ENCODE results near the gene OPTN. TPM values are rescaled to one million over a fixed set of nuclear protein-coding genes. Genes with fewer than 3 reads are reported as not detected.

OPTN gene
- polyA plus RNA-seq, 3 donors = 1.4 to 3.7 (median 2.6) TPM

DNA sequence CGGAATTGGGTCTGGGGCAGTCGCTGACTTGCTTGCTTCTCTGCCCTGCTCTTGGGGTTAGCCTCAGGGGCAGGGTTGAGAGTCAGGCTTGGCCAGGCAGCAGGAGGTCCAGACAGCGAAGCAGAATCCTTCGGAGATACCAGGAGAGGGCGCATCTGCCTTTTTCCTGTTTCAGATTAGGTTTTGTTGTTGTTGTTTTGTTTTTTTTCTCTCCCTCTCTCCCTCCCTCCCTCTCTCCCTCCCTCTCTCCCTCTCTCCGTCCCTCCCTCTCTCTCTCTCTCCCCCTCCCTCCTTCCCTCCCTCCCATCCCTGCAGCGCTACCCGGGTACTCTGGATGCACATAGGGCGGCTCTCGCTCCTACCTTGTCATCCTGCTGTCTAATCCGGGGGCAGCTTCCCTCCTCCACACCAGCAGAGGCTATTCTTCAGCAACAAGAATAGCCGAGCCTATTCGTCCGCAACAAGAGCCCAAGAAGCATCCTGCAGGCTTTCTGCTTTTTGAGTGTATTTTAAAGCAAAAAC, 758 bp upstream of the OPTN start:
- Histone ChIP-seq H3K4me3 (replicated peaks in 1 of 3; ENCODE audit: low read depth in 2 of 3, low read length in 3 of 3) (peak overlapping the region; percentile 41 to 82 (median 77)), H3K36me3 (replicated peaks in 1 of 2; ENCODE audit: control insufficient read depth in 1 of 2, insufficient read depth in 2 of 2, low read length in 2 of 2) (no peaks in the 10 kb centered on the region), H2AFZ (ENCODE audit: insufficient read depth, low read depth, low read length, poor library complexity, severe bottlenecking) (peak overlapping the region; percentile 69), H3K4me2 (replicated peaks; ENCODE audit: extremely low read depth, low read length, poor library complexity, severe bottlenecking) (peak overlapping the region; percentile 75), H3K9ac (ENCODE audit: insufficient read depth, low read length, poor library complexity, severe bottlenecking) (peak overlapping the region; percentile 20), H3K4me1 (ENCODE audit: control insufficient read depth in 1 of 2, insufficient read depth in 2 of 2, low read length in 2 of 2) (peaks cover 11 to 18% of the 10 kb centered on the region in 2 donors), H3K27ac (ENCODE audit: low read depth in 1 of 2, low read length in 2 of 2) (no peak overlapping the region), H3K27me3 (ENCODE audit: control insufficient read depth in 2 of 2, insufficient read depth in 2 of 2, low read length in 2 of 2) (peaks cover 12 to 16% of the 10 kb centered on the region in 2 donors), H4K20me1 (ENCODE audit: insufficient read depth, low read length) (no peaks in the 10 kb centered on the region), H3K79me2 (ENCODE audit: insufficient read depth, low read length) (no peaks in the 10 kb centered on the region), H3K9me3 (replicated peaks in 1 of 2; ENCODE audit: control insufficient read depth in 1 of 2, insufficient read depth in 1 of 2, low read length in 2 of 2) (no peaks in the 10 kb centered on the region)
- Mint-ChIP-seq H3K4me3 (peak overlapping the region; percentile 88 to 94), H3K36me3 (peaks cover 0 to 3% of the 10 kb centered on the region in 2 donors), H3K27ac (peak overlapping the region in 3 of 7 donors; percentile 13 to 50 (median 35)), H3K4me1 (peaks cover 20% of the 10 kb centered on the region), H3K27me3 (ENCODE audit: low read depth in 3 of 3) (peaks cover 16 to 37% (median 21%) of the 10 kb centered on the region in 3 donors), H3K9me3 (peaks cover 0 to 3% (median 0%) of the 10 kb centered on the region in 7 donors)
- intact Hi-C loops (cut with micrococcal nuclease) = no loop called here
- WGBS (ENCODE audit: insufficient coverage) = 4% methylated on average over 7 of the region's 14 CpGs
- peak; percentile 6 to 34 (median 13) for DNase-seq
- TF ChIP-seq, protein P1, sequence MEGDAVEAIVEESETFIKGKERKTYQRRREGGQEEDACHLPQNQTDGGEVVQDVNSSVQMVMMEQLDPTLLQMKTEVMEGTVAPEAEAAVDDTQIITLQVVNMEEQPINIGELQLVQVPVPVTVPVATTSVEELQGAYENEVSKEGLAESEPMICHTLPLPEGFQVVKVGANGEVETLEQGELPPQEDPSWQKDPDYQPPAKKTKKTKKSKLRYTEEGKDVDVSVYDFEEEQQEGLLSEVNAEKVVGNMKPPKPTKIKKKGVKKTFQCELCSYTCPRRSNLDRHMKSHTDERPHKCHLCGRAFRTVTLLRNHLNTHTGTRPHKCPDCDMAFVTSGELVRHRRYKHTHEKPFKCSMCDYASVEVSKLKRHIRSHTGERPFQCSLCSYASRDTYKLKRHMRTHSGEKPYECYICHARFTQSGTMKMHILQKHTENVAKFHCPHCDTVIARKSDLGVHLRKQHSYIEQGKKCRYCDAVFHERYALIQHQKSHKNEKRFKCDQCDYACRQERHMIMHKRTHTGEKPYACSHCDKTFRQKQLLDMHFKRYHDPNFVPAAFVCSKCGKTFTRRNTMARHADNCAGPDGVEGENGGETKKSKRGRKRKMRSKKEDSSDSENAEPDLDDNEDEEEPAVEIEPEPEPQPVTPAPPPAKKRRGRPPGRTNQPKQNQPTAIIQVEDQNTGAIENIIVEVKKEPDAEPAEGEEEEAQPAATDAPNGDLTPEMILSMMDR (IDR thresholded peaks at IDR 0.05) = peak; percentile 3

DNA sequence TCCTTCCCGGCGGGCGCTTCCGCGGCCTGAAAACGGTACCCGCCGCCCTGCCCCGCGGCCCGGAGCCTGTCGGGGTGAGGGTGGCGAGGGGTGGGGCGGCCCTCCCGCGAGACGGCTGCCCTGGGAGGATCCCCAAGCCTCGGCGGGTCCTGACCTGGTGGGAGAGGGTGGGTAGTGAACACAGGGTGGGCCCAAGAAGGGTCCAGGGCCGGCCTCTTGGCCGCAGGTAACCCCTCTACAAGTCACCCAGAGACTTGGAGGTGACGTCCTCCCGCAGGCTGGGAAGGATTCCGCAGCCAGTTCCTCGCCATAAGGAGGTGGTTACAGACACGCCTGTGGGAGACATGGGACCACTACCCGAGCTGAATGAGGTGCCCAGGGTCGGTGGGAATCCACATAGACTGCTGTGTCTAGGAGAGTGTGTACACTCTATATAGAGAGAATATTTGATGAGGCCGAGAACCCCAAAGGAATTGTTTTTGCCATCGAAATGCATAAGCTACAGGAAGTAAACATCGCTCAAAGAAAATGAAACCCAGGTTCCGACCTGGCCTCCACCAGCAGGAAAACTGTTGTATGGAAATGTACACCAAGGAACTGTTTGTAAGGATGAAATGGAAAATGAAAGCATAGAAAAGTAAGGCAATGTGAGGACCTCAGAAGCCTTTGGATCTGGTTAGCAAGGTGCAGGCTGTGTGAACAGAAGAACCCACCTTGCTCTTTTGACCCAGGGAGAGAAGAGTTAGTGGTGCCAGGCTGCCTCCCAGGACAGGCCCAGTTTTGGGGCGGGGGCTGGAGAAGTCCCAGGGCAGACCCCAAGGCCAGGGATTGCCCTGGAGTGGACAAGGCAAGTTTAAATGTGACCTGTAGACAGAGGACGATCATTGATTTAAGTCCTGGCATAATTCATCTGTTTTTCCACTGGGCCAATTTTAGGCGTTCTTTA, 659 bp downstream of the OPTN start:
- H3K27ac Mint-ChIP-seq = peak overlapping the region in 3 of 7 donors; percentile 12 to 38 (median 27)

More for the DNA sequence above, 659 bp downstream of the OPTN start:
- no peaks in the 10 kb centered on the region for H4K20me1 ChIP-seq (ENCODE audit: insufficient read depth, low read length)
- intact Hi-C loops (cut with micrococcal nuclease) = no loop called here
- peak overlapping the region; percentile 75 for H3K4me2 ChIP-seq (replicated peaks; ENCODE audit: extremely low read depth, low read length, poor library complexity, severe bottlenecking)
- peak overlapping the region in 1 of 2 donors; percentile 26 for H3K27ac ChIP-seq (ENCODE audit: low read depth in 1 of 2, low read length in 2 of 2)
- H3K4me1 ChIP-seq (ENCODE audit: control insufficient read depth in 1 of 2, insufficient read depth in 2 of 2, low read length in 2 of 2) = peaks cover 11 to 18% of the 10 kb centered on the region in 2 donors
- 2% methylated on average over 19 of the region's 35 CpGs for WGBS (ENCODE audit: insufficient coverage)
- H3K9ac ChIP-seq (ENCODE audit: insufficient read depth, low read length, poor library complexity, severe bottlenecking) = peak overlapping the region; percentile 67
- peaks cover 0 to 2% (median 0%) of the 10 kb centered on the region in 7 donors for H3K9me3 Mint-ChIP-seq
- H3K4me3 ChIP-seq (replicated peaks in 1 of 3; ENCODE audit: low read depth in 2 of 3, low read length in 3 of 3) = peak overlapping the region; percentile 46 to 82 (median 77)
- H3K4me1 Mint-ChIP-seq = peaks cover 20% of the 10 kb centered on the region
- peaks cover 0 to 3% of the 10 kb centered on the region in 2 donors for H3K36me3 Mint-ChIP-seq
- peaks cover 12 to 16% of the 10 kb centered on the region in 2 donors for H3K27me3 ChIP-seq (ENCODE audit: control insufficient read depth in 2 of 2, insufficient read depth in 2 of 2, low read length in 2 of 2)
- no peaks in the 10 kb centered on the region for H3K9me3 ChIP-seq (replicated peaks in 1 of 2; ENCODE audit: control insufficient read depth in 1 of 2, insufficient read depth in 1 of 2, low read length in 2 of 2)
- TF ChIP-seq, protein P1 (IDR thresholded peaks at IDR 0.05) = no peak
- H3K4me3 Mint-ChIP-seq = peak overlapping the region; percentile 88 to 90
- no peaks in the 10 kb centered on the region for H3K36me3 ChIP-seq (replicated peaks in 1 of 2; ENCODE audit: control insufficient read depth in 1 of 2, insufficient read depth in 2 of 2, low read length in 2 of 2)
- H2AFZ ChIP-seq (ENCODE audit: insufficient read depth, low read depth, low read length, poor library complexity, severe bottlenecking) = peak overlapping the region; percentile 86
- peaks cover 16 to 37% (median 23%) of the 10 kb centered on the region in 3 donors for H3K27me3 Mint-ChIP-seq (ENCODE audit: low read depth in 3 of 3)
- peak in 1 of 3 donors; percentile 8 for DNase-seq
- H3K79me2 ChIP-seq (ENCODE audit: insufficient read depth, low read length) = no peaks in the 10 kb centered on the region
